OCI-LY3 (cell line): ENCODE measurements around the gene ATP8B4.

Source experiments
- EZH2phosphoT487 ChIP-seq: fragments of 200-600 bp; shearing (Covaris generic); IDR thresholded peaks from 2 replicates; pipeline ENCODE4 v1.6.1; 2018; ENCODE audit warnings: antibody characterized with exemption, mixed run types, low read depth
- TF ChIP-seq, protein P1 (sequence below): fragments of 200-600, 300-600 bp; sonication (generic); IDR thresholded peaks from 2 replicates; pipeline ENCODE4 v1.5.1; 2014; ENCODE audit warnings: antibody characterized with exemption, low read length, low read depth

GRCh38 chr15:49984436-49984835, 134.6 kb downstream of the ATP8B4 start:
- TF ChIP-seq, protein P1, sequence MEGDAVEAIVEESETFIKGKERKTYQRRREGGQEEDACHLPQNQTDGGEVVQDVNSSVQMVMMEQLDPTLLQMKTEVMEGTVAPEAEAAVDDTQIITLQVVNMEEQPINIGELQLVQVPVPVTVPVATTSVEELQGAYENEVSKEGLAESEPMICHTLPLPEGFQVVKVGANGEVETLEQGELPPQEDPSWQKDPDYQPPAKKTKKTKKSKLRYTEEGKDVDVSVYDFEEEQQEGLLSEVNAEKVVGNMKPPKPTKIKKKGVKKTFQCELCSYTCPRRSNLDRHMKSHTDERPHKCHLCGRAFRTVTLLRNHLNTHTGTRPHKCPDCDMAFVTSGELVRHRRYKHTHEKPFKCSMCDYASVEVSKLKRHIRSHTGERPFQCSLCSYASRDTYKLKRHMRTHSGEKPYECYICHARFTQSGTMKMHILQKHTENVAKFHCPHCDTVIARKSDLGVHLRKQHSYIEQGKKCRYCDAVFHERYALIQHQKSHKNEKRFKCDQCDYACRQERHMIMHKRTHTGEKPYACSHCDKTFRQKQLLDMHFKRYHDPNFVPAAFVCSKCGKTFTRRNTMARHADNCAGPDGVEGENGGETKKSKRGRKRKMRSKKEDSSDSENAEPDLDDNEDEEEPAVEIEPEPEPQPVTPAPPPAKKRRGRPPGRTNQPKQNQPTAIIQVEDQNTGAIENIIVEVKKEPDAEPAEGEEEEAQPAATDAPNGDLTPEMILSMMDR, result no peak
- TF ChIP-seq EZH2phosphoT487, result no peak
